HCT116 (cell line): ENCODE results near the gene PLA1A. TPM values are rescaled to one million over a fixed set of nuclear protein-coding genes. Genes with fewer than 3 reads are reported as not detected.

Experiments
- ATAC-seq: fragments of 200-7000 bp; cut with Tn5 transposase; 2 replicates; pipeline ENCODE4 v1.9.1; 2020; ENCODE audit warnings: mild to moderate bottlenecking, moderate library complexity
- BruUV-seq: library from RNA; stranded (reverse); fragments of 400-500 nt; replicated peaks from 2 replicates; lab custom pipeline; 2021; lab: Mats Ljungman, UMichigan
- CTCF ChIA-PET: fragments of 300-600 bp; sonication (Branson Sonifier 250); formaldehyde crosslinking; loops from one replicate; lab custom pipeline; 2021; ENCODE audit warnings: antibody characterized with exemption; lab: Charles Lee
- POLR2A ChIA-PET: fragments of 300-600, 350-600 bp; sonication (Branson Sonifier 250); formaldehyde crosslinking; loops from one replicate; lab custom pipeline; 2021; ENCODE audit warnings: antibody characterized with exemption; lab: Charles Lee
- RAD21 ChIA-PET, 2 experiments: fragments of 300-600 bp; sonication (Branson Sonifier 250); formaldehyde crosslinking; loops; one replicate each; lab custom pipeline; 2023; ENCODE audit warnings: low total read pairs in 2 of 2; ENCODE audit not compliant: uncharacterized antibody in 2 of 2, unreplicated experiment in 2 of 2, low non-redundant PET in 1 of 2; lab: Charles Lee
- DNase-seq: peaks from one replicate; pipeline ENCODE4 v3.0.0-alpha.2; 2010; ENCODE audit warnings: low read depth, low spot score
- H2AFZ ChIP-seq: fragments of 200-600 bp; shearing (Covaris generic), sonication (generic); 2 replicates; pipeline ENCODE4 v1.6.1; 2017; ENCODE audit warnings: low read depth, mixed run types, mixed read lengths, antibody characterized with exemption, low read length; ENCODE audit not compliant: poor library complexity, severe bottlenecking
- H3K27ac ChIP-seq: 2 replicates; pipeline ENCODE4 v1.5.1; 2012; ENCODE audit warnings: low read depth, low read length
- H3K27me3 ChIP-seq: fragments of 200-600 bp; sonication (generic); 2 replicates; pipeline ENCODE4 v1.6.1; 2016; ENCODE audit warnings: mixed run types, low read length, mixed read lengths; ENCODE audit not compliant: insufficient read depth
- H3K36me3 ChIP-seq, 2 experiments: fragments of 200-500 bp in 1 of 2; fragments of 200-600 bp in 1 of 2; sonication (Bioruptor generic) in 1 of 2; sonication (generic) in 1 of 2; 2 replicates each; pipeline versions ENCODE4 v1.5.1 to v1.6.1; 2014 to 2016; ENCODE audit warnings: low read length in 2 of 2, inconsistent platforms in 1 of 2, mixed read lengths in 1 of 2, mixed run types in 1 of 2; ENCODE audit not compliant: insufficient read depth in 2 of 2, control insufficient read depth in 1 of 2
- H3K4me1 ChIP-seq, 2 experiments: fragments of 200-600 bp in 1 of 2; sonication (generic) in 1 of 2; 2 replicates each; pipeline versions ENCODE4 v1.5.1 to v1.6.1; 2012 to 2017; ENCODE audit warnings: low read length in 2 of 2, inconsistent platforms in 1 of 2, mild to moderate bottlenecking in 1 of 2, mixed read lengths in 1 of 2, mixed run types in 1 of 2, moderate library complexity in 1 of 2; ENCODE audit not compliant: insufficient read depth in 2 of 2, control insufficient read depth in 1 of 2
- H3K4me2 ChIP-seq: fragments of 200-600 bp; sonication (generic); 2 replicates; pipeline ENCODE4 v1.6.1; 2017; ENCODE audit warnings: mixed run types, low read length, mixed read lengths
- H3K4me3 ChIP-seq, 2 experiments: fragments of 200-600 bp in 1 of 2; sonication (generic) in 1 of 2; replicated peaks in 1 of 2; 2 replicates each; pipeline ENCODE4 v1.5.1; 2011 to 2016; ENCODE audit warnings: low read length in 2 of 2, control low read depth in 1 of 2, low read depth in 1 of 2, mild to moderate bottlenecking in 1 of 2, mixed read lengths in 1 of 2, mixed run types in 1 of 2
- H3K79me2 ChIP-seq: fragments of 200-600 bp; sonication (generic); 2 replicates; pipeline ENCODE4 v1.6.1; 2017; ENCODE audit warnings: mild to moderate bottlenecking, mixed run types, low read length, moderate library complexity, mixed read lengths; ENCODE audit not compliant: insufficient read depth
- H3K9ac ChIP-seq: fragments of 200-600 bp; sonication (generic); 2 replicates; pipeline ENCODE4 v1.6.1; 2016; ENCODE audit warnings: low read length, mixed read lengths
- H3K9me2 ChIP-seq: fragments of 200-600 bp; sonication (generic), shearing (Covaris generic); 2 replicates; pipeline ENCODE4 v1.6.1; 2017; ENCODE audit warnings: mixed run types, mild to moderate bottlenecking, moderate library complexity; ENCODE audit not compliant: insufficient read depth
- H3K9me3 ChIP-seq, 2 experiments: fragments of 200-500 bp in 1 of 2; fragments of 200-600 bp in 1 of 2; sonication (Bioruptor generic) in 1 of 2; sonication (generic) in 1 of 2; 2 replicates each; pipeline ENCODE4 v1.6.1; 2014 to 2017; ENCODE audit warnings: low read length in 2 of 2, mixed read lengths in 2 of 2, inconsistent platforms in 1 of 2, low read depth in 1 of 2, mild to moderate bottlenecking in 1 of 2, mixed run types in 1 of 2, moderate library complexity in 1 of 2; ENCODE audit not compliant: control insufficient read depth in 1 of 2, insufficient read depth in 1 of 2
- H4K20me1 ChIP-seq: fragments of 200-600 bp; sonication (generic), shearing (Covaris generic); 2 replicates; pipeline ENCODE4 v1.6.1; 2017; ENCODE audit warnings: mixed run types, mild to moderate bottlenecking, moderate library complexity; ENCODE audit not compliant: insufficient read depth
- CTCF ChIP-seq, 3 experiments: fragments of 200-600 bp in 1 of 3; sonication (generic) in 1 of 3; IDR thresholded peaks in 2 of 3; conservative IDR thresholded peaks in 1 of 3; 2 replicates each; pipeline ENCODE4 v1.5.1; 2012 to 2017; ENCODE audit warnings: low read depth in 2 of 3, low read length in 2 of 3, antibody characterized with exemption in 1 of 3, borderline replicate concordance in 1 of 3, control low read depth in 1 of 3, mild to moderate bottlenecking in 1 of 3, mixed read lengths in 1 of 3, mixed run types in 1 of 3, moderate library complexity in 1 of 3; ENCODE audit not compliant: insufficient read depth in 1 of 3
- ELF1 ChIP-seq: IDR thresholded peaks from 2 replicates; pipeline ENCODE4 v1.6.1; 2012; ENCODE audit warnings: low read depth, borderline replicate concordance
- POLR2A ChIP-seq: IDR thresholded peaks from 2 replicates; pipeline ENCODE4 v1.7.0; 2011; ENCODE audit warnings: borderline replicate concordance; ENCODE audit not compliant: insufficient read depth, insufficient read length; ENCODE audit errors: extremely low read depth
- POLR2AphosphoS5 ChIP-seq: IDR thresholded peaks from 2 replicates; pipeline ENCODE4 v1.6.1; 2011; ENCODE audit warnings: mild to moderate bottlenecking, low read depth, low read length, moderate library complexity
- SIN3A ChIP-seq: IDR thresholded peaks from 2 replicates; pipeline ENCODE4 v1.6.1; 2012; ENCODE audit warnings: low read depth
- SP1 ChIP-seq: IDR thresholded peaks from 2 replicates; pipeline ENCODE4 v1.6.1; 2012; ENCODE audit warnings: low read depth
- TCF7L2 ChIP-seq: IDR thresholded peaks from 2 replicates; pipeline ENCODE4 v1.7.0; 2011; ENCODE audit warnings: borderline replicate concordance, inconsistent platforms; ENCODE audit not compliant: insufficient read depth, insufficient read length; ENCODE audit errors: extremely low read depth
- ZNF274 ChIP-seq: fragments of 200-500 bp; sonication (Bioruptor generic); IDR thresholded peaks from 2 replicates; pipeline ENCODE4 v1.6.1; 2014; ENCODE audit warnings: mild to moderate bottlenecking, low read depth, low read length, inconsistent platforms
- intact Hi-C: fragments of 100-400 bp; cut with micrococcal nuclease; formaldehyde crosslinking; loops from 2 replicates; pipeline ENCODE4 v1.10.0; 2022
- total RNA-seq: library from RNA; stranded (reverse); gene quantifications from one replicate; pipeline ENCODE4 v1.2.1, GENCODE V29; 2021; ENCODE audit not compliant: unreplicated experiment

The PLA1A gene
- total RNA-seq, 1 experiment from 2014 or later = not detected

DNA sequence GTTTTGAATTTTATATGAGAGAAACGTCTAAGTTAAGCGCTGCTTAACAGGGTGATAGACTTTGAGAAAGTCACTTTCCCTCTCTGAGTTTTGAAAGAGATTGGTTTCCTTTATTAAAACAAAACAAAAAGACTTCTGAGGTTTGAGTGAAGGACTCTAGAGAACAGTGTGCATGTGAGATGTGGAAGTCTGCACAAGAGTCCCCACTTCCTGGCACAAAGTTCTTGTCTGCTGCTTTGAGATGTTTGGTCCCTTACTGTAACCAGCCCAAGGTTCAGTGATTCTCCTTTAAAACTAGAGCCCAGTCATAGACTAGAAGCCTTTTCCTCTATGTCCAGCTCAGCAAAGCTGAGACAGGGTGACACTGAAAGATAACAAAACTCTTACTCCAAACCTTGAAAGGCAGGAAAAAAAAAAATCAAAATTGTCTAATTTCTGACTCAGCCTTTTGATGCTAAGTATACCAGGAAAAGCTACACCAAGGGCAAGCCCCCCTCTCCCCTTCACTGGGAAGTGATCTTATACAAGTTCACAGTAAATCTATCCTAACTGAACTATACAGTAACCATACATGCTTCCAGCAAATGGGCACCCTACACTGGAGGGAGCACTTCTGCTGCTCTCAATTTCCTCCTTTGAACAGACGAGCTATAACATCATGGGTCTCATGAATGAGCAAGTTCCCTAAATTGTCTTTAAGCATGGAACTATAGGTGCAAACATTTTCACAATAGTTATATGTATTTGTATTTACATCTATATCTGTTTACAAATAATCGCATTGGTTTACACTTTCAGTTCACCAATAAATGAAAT, 60.4 kb downstream of the PLA1A start:
- H4K20me1 ChIP-seq = no peaks in the 10 kb centered on the region
- no peak for DNase-seq
- H3K4me3 ChIP-seq = no peak overlapping the region
- no peaks in the 10 kb centered on the region for H3K36me3 ChIP-seq
- no peaks in the 10 kb centered on the region for H3K9me3 ChIP-seq
- no peak for TF ChIP-seq ELF1
- TF ChIP-seq TCF7L2 = no peak
- no peak for TF ChIP-seq POLR2A
- no peak for TF ChIP-seq POLR2AphosphoS5
- TF ChIP-seq SIN3A = no peak
- TF ChIP-seq CTCF (IDR thresholded peaks at IDR 0.05 in 2 of 3, conservative IDR thresholded peaks at IDR 0.05 in 1 of 3; ENCODE audit: borderline replicate concordance in 1 of 3, insufficient read depth in 1 of 3, low read depth in 2 of 3, low read length in 2 of 3) = no peak
- no peak for TF ChIP-seq ZNF274
- TF ChIP-seq SP1 = no peak
- H3K4me1 ChIP-seq = 0 out of 4 replicates have a peak, but pooled peaks cover 0 to 4% of the 10 kb centered on the region in 2 experiments
- no peak overlapping the region for H3K27ac ChIP-seq
- intact Hi-C loops = no loop called here
- ChIA-PET RAD21 (no interaction called here), CTCF (no interaction called here), POLR2A (no interaction called here)
- no peak for ATAC-seq
- H3K4me2 ChIP-seq = no peak overlapping the region
- no peaks in the 10 kb centered on the region; the same call in 1 of the 2 replicates for H3K27me3 ChIP-seq
- H2AFZ ChIP-seq = no peak overlapping the region
- no peaks in the 10 kb centered on the region for H3K9me2 ChIP-seq
- H3K79me2 ChIP-seq = no peaks in the 10 kb centered on the region
- no TSS peak for BruUV-seq
- no peak overlapping the region for H3K9ac ChIP-seq
